B cell (primary cell): Measurements from ENCODE around the gene HDC. TPM values are rescaled to one million over a fixed set of nuclear protein-coding genes. Genes with fewer than 3 reads are reported as not detected.

Source experiments
- ATAC-seq: fragments of 200-7000 bp; cut with Tn5 transposase; one replicate; pipeline ENCODE4 v1.10.0; 2021; ENCODE audit warnings: low read depth, mild to moderate bottlenecking, moderate number of reproducible peaks, moderate library complexity
- CTCF ChIA-PET: fragments of 350-600 bp; sonication (Branson Sonifier 250); formaldehyde crosslinking; loops from one replicate; lab custom pipeline; 2021; ENCODE audit warnings: antibody characterized with exemption, inconsistent platforms; lab: Charles Lee
- POLR2A ChIA-PET: fragments of 350-600 bp; sonication (Branson Sonifier 250); formaldehyde crosslinking; loops from one replicate; lab custom pipeline; 2021; ENCODE audit warnings: antibody characterized with exemption; lab: Charles Lee
- DNase-seq: peaks from one replicate; pipeline ENCODE4 v3.0.0; 2013
- H2AFZ ChIP-seq: 2 replicates; pipeline ENCODE4 v1.6.1; 2012; ENCODE audit warnings: mild to moderate bottlenecking, low read depth, low read length; ENCODE audit not compliant: insufficient read depth, poor library complexity, severe bottlenecking
- H3K27ac ChIP-seq, 2 donors: 1 replicate in 1 of 2; 2 replicates in 1 of 2; pipeline ENCODE4 v1.5.1; 2012 to 2013; ENCODE audit warnings: low read length in 2 of 2, mild to moderate bottlenecking in 2 of 2, moderate library complexity in 1 of 2
- H3K27me3 ChIP-seq, 4 experiments: fragments of 200-600 bp in 1 of 4; sonication (generic) in 1 of 4; replicated peaks in 1 of 4; 1 replicate in 2 of 4; 2 replicates in 2 of 4; pipeline versions ENCODE4 v1.6.1 to v1.7.0; 2013 to 2016; ENCODE audit warnings: low read length in 3 of 4, mild to moderate bottlenecking in 2 of 4, mixed read lengths in 1 of 4, moderate library complexity in 1 of 4; ENCODE audit not compliant: insufficient read depth in 4 of 4, control insufficient read depth in 3 of 4; ENCODE audit errors: control extremely low read depth in 1 of 4
- H3K36me3 ChIP-seq, 2 experiments: replicated peaks in 1 of 2; 1 replicate in 1 of 2; 2 replicates in 1 of 2; pipeline versions ENCODE4 v1.6.1 to v1.7.1; 2013; ENCODE audit warnings: low read length in 1 of 2; ENCODE audit not compliant: insufficient read depth in 2 of 2, control insufficient read depth in 1 of 2; ENCODE audit errors: control extremely low read depth in 1 of 2, extremely low read depth in 1 of 2
- H3K4me1 ChIP-seq, 2 donors: fragments of 200-600 bp in 1 of 2; sonication (generic) in 1 of 2; 1 replicate in 1 of 2; 2 replicates in 1 of 2; pipeline versions ENCODE4 v1.5.1 to v1.6.1; 2013 to 2017; ENCODE audit warnings: low read length in 2 of 2; ENCODE audit not compliant: control insufficient read depth in 2 of 2, insufficient read depth in 2 of 2
- H3K4me2 ChIP-seq: replicated peaks from 2 replicates; pipeline ENCODE3; 2012; ENCODE audit warnings: mild to moderate bottlenecking, low read depth, low read length; ENCODE audit not compliant: poor library complexity, severe bottlenecking
- H3K4me3 ChIP-seq, 5 experiments: fragments of 200-600 bp in 1 of 5; sonication (generic) in 1 of 5; 1 replicate in 3 of 5; 2 replicates in 2 of 5; pipeline versions ENCODE4 v1.5.1 to v1.7.0; 2011 to 2016; ENCODE audit warnings: low read length in 4 of 5, mild to moderate bottlenecking in 4 of 5, low read depth in 2 of 5, control low read depth in 1 of 5, moderate library complexity in 1 of 5; ENCODE audit not compliant: insufficient read depth in 1 of 5; ENCODE audit errors: control extremely low read depth in 1 of 5, extremely low read depth in 1 of 5
- H3K79me2 ChIP-seq: fragments of 200-600 bp; sonication (generic); one replicate; pipeline ENCODE4 v1.6.0; 2016; ENCODE audit warnings: low read length; ENCODE audit not compliant: control insufficient read depth, insufficient read depth
- H3K9ac ChIP-seq: fragments of 200-600 bp; sonication (generic); 2 replicates; pipeline ENCODE4 v1.6.1; 2017; ENCODE audit warnings: mild to moderate bottlenecking, low read length, moderate library complexity
- H3K9me3 ChIP-seq, 3 donors: one replicate each; pipeline versions ENCODE4 v1.6.1 to v1.7.1; 2013; ENCODE audit warnings: low read length in 2 of 3; ENCODE audit not compliant: control insufficient read depth in 2 of 3, insufficient read depth in 1 of 3; ENCODE audit errors: control extremely low read depth in 1 of 3
- H4K20me1 ChIP-seq: 2 replicates; pipeline ENCODE4 v1.6.0; 2012; ENCODE audit warnings: mild to moderate bottlenecking, low read length; ENCODE audit not compliant: insufficient read depth, control insufficient read depth, poor library complexity, severe bottlenecking
- H3K27ac Mint-ChIP-seq: one replicate; pipeline ENCODE4 v1.8.0; 2021; ENCODE audit warnings: mixed read lengths
- H3K27me3 Mint-ChIP-seq: one replicate; pipeline ENCODE4 v1.8.0; 2021; ENCODE audit warnings: mixed read lengths
- H3K4me1 Mint-ChIP-seq: one replicate; pipeline ENCODE4 v1.8.0; 2021; ENCODE audit warnings: mixed read lengths
- H3K4me3 Mint-ChIP-seq: one replicate; pipeline ENCODE4 v1.8.0; 2021; ENCODE audit warnings: mixed read lengths
- H3K9me3 Mint-ChIP-seq: one replicate; pipeline ENCODE4 v1.8.0; 2022; ENCODE audit warnings: mixed read lengths; ENCODE audit not compliant: insufficient read depth
- EZH2 ChIP-seq: IDR thresholded peaks from 2 replicates; pipeline ENCODE4 v1.6.1; 2012; ENCODE audit warnings: borderline replicate concordance, low read depth, mild to moderate bottlenecking, moderate library complexity, low read length; ENCODE audit not compliant: insufficient read depth, poor library complexity, severe bottlenecking
- WGBS: methylation state at CpG from one replicate; pipeline ENCODE4 v1.1.5; 2013; ENCODE audit warnings: missing lambda C conversion rate; ENCODE audit not compliant: insufficient coverage; 5-methylcytosine and 5-hydroxymethylcytosine counted together
- intact Hi-C: fragments of 100-400 bp; cut with micrococcal nuclease; formaldehyde crosslinking; loops from one replicate; pipeline ENCODE4 v1.10.0; 2022
- polyA plus RNA-seq: library from polyadenylated mRNA; depleted of rRNA; stranded (reverse); fragments of >200 nt; gene quantifications from 2 replicates; pipeline ENCODE4 v1.2.3, GENCODE V29; 2012
- total RNA-seq, 2 donors: library from RNA; stranded (reverse); fragments of 120-200 nt in 1 of 2; gene quantifications; 1 replicate in 1 of 2; 2 replicates in 1 of 2; pipeline versions ENCODE4 v1.2.3 to v1.2.4, GENCODE V29; 2013 to 2022
- TF ChIP-seq, protein P1 (sequence below): fragments of 200-600 bp; IDR thresholded peaks from one replicate; pipeline ENCODE4 v1.8.0; 2022; ENCODE audit warnings: antibody characterized with exemption, mild to moderate bottlenecking

Gene HDC
- total and polyA plus RNA-seq, 2 donors (not counting 1 experiment from before 2014, with no cell fraction given), result 0.88 TPM; not detected in 1

- Mint-ChIP-seq H3K4me3 (no peak overlapping the region), H3K4me1 (peaks cover 9% of the 10 kb centered on the region), H3K27me3 (peaks cover under 1% of the 10 kb centered on the region), H3K27ac (no peak overlapping the region), H3K9me3 (no peaks in the 10 kb centered on the region)
- TF ChIP-seq, protein P1, sequence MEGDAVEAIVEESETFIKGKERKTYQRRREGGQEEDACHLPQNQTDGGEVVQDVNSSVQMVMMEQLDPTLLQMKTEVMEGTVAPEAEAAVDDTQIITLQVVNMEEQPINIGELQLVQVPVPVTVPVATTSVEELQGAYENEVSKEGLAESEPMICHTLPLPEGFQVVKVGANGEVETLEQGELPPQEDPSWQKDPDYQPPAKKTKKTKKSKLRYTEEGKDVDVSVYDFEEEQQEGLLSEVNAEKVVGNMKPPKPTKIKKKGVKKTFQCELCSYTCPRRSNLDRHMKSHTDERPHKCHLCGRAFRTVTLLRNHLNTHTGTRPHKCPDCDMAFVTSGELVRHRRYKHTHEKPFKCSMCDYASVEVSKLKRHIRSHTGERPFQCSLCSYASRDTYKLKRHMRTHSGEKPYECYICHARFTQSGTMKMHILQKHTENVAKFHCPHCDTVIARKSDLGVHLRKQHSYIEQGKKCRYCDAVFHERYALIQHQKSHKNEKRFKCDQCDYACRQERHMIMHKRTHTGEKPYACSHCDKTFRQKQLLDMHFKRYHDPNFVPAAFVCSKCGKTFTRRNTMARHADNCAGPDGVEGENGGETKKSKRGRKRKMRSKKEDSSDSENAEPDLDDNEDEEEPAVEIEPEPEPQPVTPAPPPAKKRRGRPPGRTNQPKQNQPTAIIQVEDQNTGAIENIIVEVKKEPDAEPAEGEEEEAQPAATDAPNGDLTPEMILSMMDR, result no peak
- TF ChIP-seq EZH2, result no peak
- H3K9me3 ChIP-seq, result no peaks in the 10 kb centered on the region
- CTCF ChIA-PET, result interaction anchor here (0.6 to 0.7 kb wide), 3 partner anchors 37 to 238 kb away, joined by 3 to 4 read pairs (median 3); no protein-coding TSS in a partner anchor
- H2AFZ ChIP-seq, result no peak overlapping the region
- no peaks in the 10 kb centered on the region for H4K20me1 ChIP-seq
- WGBS, result 83% methylated on average over 4 of the region's 5 CpGs
- no peak overlapping the region for H3K4me2 ChIP-seq
- peaks cover 0 to 9% of the 10 kb centered on the region in 2 donors for H3K4me1 ChIP-seq
- H3K27me3 ChIP-seq, result no peaks in the 10 kb centered on the region
- POLR2A ChIA-PET, result no interaction called here
- H3K79me2 ChIP-seq, result no peaks in the 10 kb centered on the region
- intact Hi-C loops, result no loop called here
- no peak for ATAC-seq
- no peaks in the 10 kb centered on the region for H3K36me3 ChIP-seq
- no peak overlapping the region for H3K27ac ChIP-seq
- no peak overlapping the region for H3K9ac ChIP-seq
- DNase-seq, result no peak
- no peak overlapping the region for H3K4me3 ChIP-seq
Observed at GRCh38 chr15:50259276-50259675, 6.2 kb downstream of the HDC start.

GRCh38 chr15:50257924-50258323, 7.6 kb downstream of the HDC start:
- H3K9me3 Mint-ChIP-seq, result no peaks in the 10 kb centered on the region
- DNase-seq (no peak), ATAC-seq (no peak)
- H2AFZ ChIP-seq, result no peak overlapping the region
- H3K4me3 Mint-ChIP-seq, result no peak overlapping the region
- TF ChIP-seq, protein P1, result no peak
- TF ChIP-seq EZH2, result no peak
- peaks cover 0 to 9% of the 10 kb centered on the region in 2 donors for H3K4me1 ChIP-seq
- H3K36me3 ChIP-seq, result no peaks in the 10 kb centered on the region
- no peaks in the 10 kb centered on the region for H4K20me1 ChIP-seq
- POLR2A ChIA-PET, result no interaction called here
- no peak overlapping the region for H3K27ac Mint-ChIP-seq
- H3K9ac ChIP-seq, result no peak overlapping the region
- intact Hi-C loops, result no loop called here
- no peak overlapping the region for H3K4me2 ChIP-seq
- no peak overlapping the region for H3K27ac ChIP-seq
- CTCF ChIA-PET, result no interaction called here
- no peaks in the 10 kb centered on the region for H3K9me3 ChIP-seq
- no peaks in the 10 kb centered on the region for H3K27me3 Mint-ChIP-seq
- peaks cover 9% of the 10 kb centered on the region for H3K4me1 Mint-ChIP-seq
- no peaks in the 10 kb centered on the region for H3K27me3 ChIP-seq
- no peaks in the 10 kb centered on the region for H3K79me2 ChIP-seq
- H3K4me3 ChIP-seq, result no peak overlapping the region
- no CpG with 5 or more reads among the region's 3 CpGs for WGBS
